ENCODE measurements around the gene TRRAP. TPM values are rescaled to one million over a fixed set of nuclear protein-coding genes. Genes with fewer than 3 reads are reported as not detected.
A peak's percentile ranks its signal among the peaks of the same experiment; 100 is the strongest.

The TRRAP gene
- total RNA-seq, 2 experiments from 2014 or later: 45.5 to 48.2 TPM

Small RNAs within 50 kb of the gene (microRNA-seq; reads per million reads assigned to microRNA genes)
- gene MIR3609 (ENCODE audit: borderline microRNAs expressed, borderline replicate concordance): 12.1 reads per million, percentile 37 among the genes with 10 or more reads in this experiment

Other genes with a start within 250 kb of the TRRAP start
- under 1 TPM in 1 of 2 experiments, not detected in 1; 0.38 TPM for gene TMEM130, start 8.5 kb upstream of the TRRAP start, total RNA-seq